Hepatocyte (in vitro differentiated cells): Measurements from ENCODE around the gene TRRAP.

Experiments
- EZH2 ChIP-seq: fragments of 200-600 bp; sonication (generic); IDR thresholded peaks from 2 replicates; pipeline ENCODE4 v1.6.1; 2016; ENCODE audit warnings: antibody characterized with exemption, mild to moderate bottlenecking, borderline replicate concordance
- EZH2phosphoT487 ChIP-seq: fragments of 200-600 bp; sonication (generic); IDR thresholded peaks from one replicate; pipeline ENCODE4 v1.6.1; 2018; ENCODE audit warnings: antibody characterized with exemption, mild to moderate bottlenecking, low read depth, moderate library complexity; ENCODE audit not compliant: unreplicated experiment, severe bottlenecking
- TF ChIP-seq, protein P1 (sequence below): fragments of 200-600 bp; sonication (generic); IDR thresholded peaks from 2 replicates; pipeline ENCODE4 v1.5.1; 2016; ENCODE audit warnings: antibody characterized with exemption, mild to moderate bottlenecking; ENCODE audit not compliant: poor library complexity

DNA sequence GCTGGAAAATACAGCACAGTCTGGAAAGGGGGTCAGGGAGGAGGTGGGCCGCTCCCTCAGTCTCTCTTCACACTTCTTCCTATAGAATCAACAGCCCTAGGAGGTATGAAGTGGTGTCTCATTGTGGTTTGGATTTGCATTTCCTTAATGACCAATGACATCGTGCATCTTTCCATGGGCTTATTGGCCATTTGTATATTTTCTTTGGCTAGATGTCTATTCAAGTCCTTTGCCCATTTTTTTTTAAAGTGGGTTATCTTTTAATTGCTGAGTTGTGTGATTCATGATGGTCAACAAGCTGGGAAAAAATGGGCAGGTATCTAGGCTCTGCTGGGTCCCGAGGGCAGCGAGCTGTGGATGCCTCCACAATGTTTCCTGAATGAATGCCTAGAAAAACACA is 37.6 kb upstream of the TRRAP start:
- TF ChIP-seq EZH2, result no peak
- TF ChIP-seq, protein P1, sequence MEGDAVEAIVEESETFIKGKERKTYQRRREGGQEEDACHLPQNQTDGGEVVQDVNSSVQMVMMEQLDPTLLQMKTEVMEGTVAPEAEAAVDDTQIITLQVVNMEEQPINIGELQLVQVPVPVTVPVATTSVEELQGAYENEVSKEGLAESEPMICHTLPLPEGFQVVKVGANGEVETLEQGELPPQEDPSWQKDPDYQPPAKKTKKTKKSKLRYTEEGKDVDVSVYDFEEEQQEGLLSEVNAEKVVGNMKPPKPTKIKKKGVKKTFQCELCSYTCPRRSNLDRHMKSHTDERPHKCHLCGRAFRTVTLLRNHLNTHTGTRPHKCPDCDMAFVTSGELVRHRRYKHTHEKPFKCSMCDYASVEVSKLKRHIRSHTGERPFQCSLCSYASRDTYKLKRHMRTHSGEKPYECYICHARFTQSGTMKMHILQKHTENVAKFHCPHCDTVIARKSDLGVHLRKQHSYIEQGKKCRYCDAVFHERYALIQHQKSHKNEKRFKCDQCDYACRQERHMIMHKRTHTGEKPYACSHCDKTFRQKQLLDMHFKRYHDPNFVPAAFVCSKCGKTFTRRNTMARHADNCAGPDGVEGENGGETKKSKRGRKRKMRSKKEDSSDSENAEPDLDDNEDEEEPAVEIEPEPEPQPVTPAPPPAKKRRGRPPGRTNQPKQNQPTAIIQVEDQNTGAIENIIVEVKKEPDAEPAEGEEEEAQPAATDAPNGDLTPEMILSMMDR, result no peak
- no peak for TF ChIP-seq EZH2phosphoT487
